Heart right ventricle (tissue), 16 donors: ENCODE results near the gene CEP55. TPM values are rescaled to one million over a fixed set of nuclear protein-coding genes. Genes with fewer than 3 reads are reported as not detected.

Experiments used
- ATAC-seq, 8 donors: fragments of 200-7000 bp; cut with Tn5 transposase; one replicate each; pipeline ENCODE4 v1.9.1; 2020; ENCODE audit warnings: mild to moderate bottlenecking in 8 of 8, moderate library complexity in 8 of 8, moderate number of reproducible peaks in 1 of 8
- DNase-seq, 2 donors: peaks; one replicate each; pipeline ENCODE4 v3.0.0-alpha.2; 2020
- H3K27ac ChIP-seq, 10 donors: fragments of 200-600 bp; sonication (generic) in 2 of 10; one replicate each; pipeline versions ENCODE4 v1.5.0 to v1.8.0; 2020 to 2022; ENCODE audit warnings: mild to moderate bottlenecking in 3 of 10
- H3K27me3 ChIP-seq, 7 donors: fragments of 200-600 bp; one replicate each; pipeline ENCODE4 v1.8.0; 2021 to 2022; ENCODE audit warnings: mild to moderate bottlenecking in 2 of 7
- H3K36me3 ChIP-seq, 9 donors: fragments of 200-600 bp; sonication (generic) in 1 of 9; one replicate each; pipeline versions ENCODE4 v1.5.0 to v1.8.0; 2020 to 2022; ENCODE audit warnings: mild to moderate bottlenecking in 2 of 9
- H3K4me1 ChIP-seq, 9 donors: fragments of 200-600 bp; sonication (generic) in 1 of 9; one replicate each; pipeline versions ENCODE4 v1.5.0 to v1.8.0; 2020 to 2022; ENCODE audit warnings: mild to moderate bottlenecking in 4 of 9
- H3K4me3 ChIP-seq, 10 donors: fragments of 200-600 bp; sonication (generic) in 2 of 10; one replicate each; pipeline versions ENCODE4 v1.5.0 to v1.8.0; 2020 to 2022; ENCODE audit warnings: mild to moderate bottlenecking in 7 of 10, moderate library complexity in 2 of 10
- H3K9me3 ChIP-seq, 11 donors: fragments of 200-600 bp in 10 of 11; sonication (generic) in 2 of 11; one replicate each; pipeline versions ENCODE4 v1.5.0 to v1.8.0; 2013 to 2022; ENCODE audit warnings: mild to moderate bottlenecking in 2 of 11, control low read depth in 1 of 11, moderate library complexity in 1 of 11
- WGBS, 2 donors: extraction: QIAGEN DNeasy Blood & Tissue Kit; methylation state at CpG; one replicate each; pipeline ENCODE4 v1.1.7; 2013; ENCODE audit warnings: inconsistent platforms in 1 of 2; 5-methylcytosine and 5-hydroxymethylcytosine counted together
- intact Hi-C, 10 donors: fragments of 100-400 bp; cut with DNase I; formaldehyde crosslinking; loops; one replicate each; pipeline versions ENCODE4 v1.11.1 to v1.14.2; 2022
- polyA plus RNA-seq, 2 donors: library from polyadenylated mRNA; stranded (reverse); fragments of 200-250 nt; gene quantifications; one replicate each; pipeline ENCODE4 v1.2.3, GENCODE V29; 2013
- total RNA-seq, 10 donors: library from RNA; stranded (reverse); fragmentation: NEBNext Ultra II Directional in 3 of 10; extraction: Animal tissue kit (Norgen Biotek cat#: 25700) in 3 of 10; gene quantifications; one replicate each; pipeline versions ENCODE4 v1.2.1 to v1.2.4, GENCODE V29; 2021 to 2023
- TF ChIP-seq, protein P1 (sequence below), 9 donors: fragments of 200-600 bp; sonication (generic) in 2 of 9; IDR thresholded peaks; one replicate each; pipeline versions ENCODE4 v1.5.0 to v1.8.0; 2021 to 2022; ENCODE audit warnings: antibody characterized with exemption in 9 of 9, mild to moderate bottlenecking in 5 of 9, moderate library complexity in 1 of 9
- donor health status: Arrhythmogenic right ventricular cardiomyopathy.
- donor health status: ischemic (EF 13 %, LVEDD 7.1; RV severe dilation, severe dysfunction).
- donor health status: healthy with polysubstance abuse.
- donor health status: DM: no; HTN: yes; CAD: no.
- donor health status: DM: no; HTN: no; CAD: no.
- donor health status: ischemic (EF 25% LVEDD 6.9; RV normal size, moderate dysfunction).
- donor health status: ischemic (EF 25% LVEDD 5.7; RV mildly dilated, moderate dysfunction).
- donor health status: healthy.
- donor health status: DM: yes; HTN: yes; CAD: no.
- donor health status: Ischemic cardiomyopathy.
- donor health status: ischemic (EF 35%, LVEDD 5.7; RV mildly dilated, moderate dysfunction).
- donor health status: nonischemic (EF 11% LVEDD 7.7; RV severe dilation, severe dysfunction).
- donor health status: DM: yes; HTN: yes; CAD: no.
- donor health status: PGD.
- donor health status: ischemic (EF 29% LVEDD 5.4; RV normal size, mild dysfunction).
- donor health status: nonischemic (EF 23%, LVEDD 6.1; RV moderate dilation, normal function).

Gene CEP55
- total and polyA plus RNA-seq, 12 donors: 0.13 to 4.4 (median 0.22) TPM; not detected in 3

DNA sequence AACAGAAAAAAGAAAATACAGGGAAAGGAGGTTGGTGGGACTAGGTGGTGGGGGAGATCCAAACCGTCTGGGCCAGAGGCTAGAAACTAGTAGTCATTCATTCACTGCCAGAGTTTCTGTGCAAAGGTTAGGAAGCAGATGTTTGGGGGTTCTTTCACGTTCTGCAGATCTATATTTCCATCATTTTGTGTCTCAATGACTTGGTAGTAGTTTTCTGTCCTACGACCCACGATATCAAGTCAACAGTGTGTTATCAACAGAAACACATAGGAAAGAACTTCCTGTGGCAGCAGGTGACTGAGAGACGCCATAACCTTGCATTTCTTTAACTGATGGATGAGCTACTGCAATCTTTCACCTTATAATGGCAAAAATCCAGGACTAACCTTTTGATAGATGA lies 1.8 kb downstream of the CEP55 start:
- Histone ChIP-seq H3K9me3 (no peaks in the 10 kb centered on the region), H3K27ac (no peak overlapping the region), H3K27me3 (no peaks in the 10 kb centered on the region), H3K36me3 (no peaks in the 10 kb centered on the region), H3K4me3 (no peak overlapping the region), H3K4me1 (peaks cover 0 to 19% (median 5%) of the 10 kb centered on the region in 9 donors)
- no peak for DNase-seq
- intact Hi-C loops: no loop called here
- TF ChIP-seq, protein P1, sequence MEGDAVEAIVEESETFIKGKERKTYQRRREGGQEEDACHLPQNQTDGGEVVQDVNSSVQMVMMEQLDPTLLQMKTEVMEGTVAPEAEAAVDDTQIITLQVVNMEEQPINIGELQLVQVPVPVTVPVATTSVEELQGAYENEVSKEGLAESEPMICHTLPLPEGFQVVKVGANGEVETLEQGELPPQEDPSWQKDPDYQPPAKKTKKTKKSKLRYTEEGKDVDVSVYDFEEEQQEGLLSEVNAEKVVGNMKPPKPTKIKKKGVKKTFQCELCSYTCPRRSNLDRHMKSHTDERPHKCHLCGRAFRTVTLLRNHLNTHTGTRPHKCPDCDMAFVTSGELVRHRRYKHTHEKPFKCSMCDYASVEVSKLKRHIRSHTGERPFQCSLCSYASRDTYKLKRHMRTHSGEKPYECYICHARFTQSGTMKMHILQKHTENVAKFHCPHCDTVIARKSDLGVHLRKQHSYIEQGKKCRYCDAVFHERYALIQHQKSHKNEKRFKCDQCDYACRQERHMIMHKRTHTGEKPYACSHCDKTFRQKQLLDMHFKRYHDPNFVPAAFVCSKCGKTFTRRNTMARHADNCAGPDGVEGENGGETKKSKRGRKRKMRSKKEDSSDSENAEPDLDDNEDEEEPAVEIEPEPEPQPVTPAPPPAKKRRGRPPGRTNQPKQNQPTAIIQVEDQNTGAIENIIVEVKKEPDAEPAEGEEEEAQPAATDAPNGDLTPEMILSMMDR (IDR thresholded peaks at IDR 0.05): no peak
- no peak for ATAC-seq
- 50 to 53% methylated on average over 5 of the region's 5 CpGs for WGBS, 2 donors

DNA sequence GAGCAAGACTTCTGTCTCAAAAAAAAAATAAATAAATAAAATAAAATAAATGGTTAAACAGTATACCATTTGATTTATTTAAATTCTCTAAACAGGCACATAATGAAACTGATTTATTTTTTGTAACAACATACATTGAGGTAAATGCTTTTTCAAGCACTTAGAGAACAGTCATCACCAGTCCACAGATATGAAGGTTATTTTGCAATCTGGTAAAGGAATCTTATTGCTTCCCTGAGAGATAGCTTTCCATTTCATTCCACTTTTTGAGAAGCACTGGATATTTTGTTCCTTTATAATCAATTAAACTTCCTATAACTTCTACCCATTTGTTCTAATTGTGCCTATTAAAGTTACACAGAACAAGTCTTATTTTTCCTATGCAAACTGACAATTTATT lies 5.2 kb downstream of the CEP55 start:
- Histone ChIP-seq H3K4me1 (peaks cover 0 to 12% (median 3%) of the 10 kb centered on the region in 9 donors), H3K36me3 (peaks cover 0 to 18% (median 0%) of the 10 kb centered on the region in 9 donors), H3K4me3 (no peak overlapping the region), H3K9me3 (no peaks in the 10 kb centered on the region), H3K27ac (no peak overlapping the region), H3K27me3 (no peaks in the 10 kb centered on the region)
- TF ChIP-seq, protein P1 (IDR thresholded peaks at IDR 0.05): no peak
- no peak for DNase-seq
- no peak for ATAC-seq
- intact Hi-C loops: loop anchor here in 1 of 10 donors (10.0 kb wide), 1 partner anchor 617 kb away; no protein-coding TSS in a partner anchor

DNA sequence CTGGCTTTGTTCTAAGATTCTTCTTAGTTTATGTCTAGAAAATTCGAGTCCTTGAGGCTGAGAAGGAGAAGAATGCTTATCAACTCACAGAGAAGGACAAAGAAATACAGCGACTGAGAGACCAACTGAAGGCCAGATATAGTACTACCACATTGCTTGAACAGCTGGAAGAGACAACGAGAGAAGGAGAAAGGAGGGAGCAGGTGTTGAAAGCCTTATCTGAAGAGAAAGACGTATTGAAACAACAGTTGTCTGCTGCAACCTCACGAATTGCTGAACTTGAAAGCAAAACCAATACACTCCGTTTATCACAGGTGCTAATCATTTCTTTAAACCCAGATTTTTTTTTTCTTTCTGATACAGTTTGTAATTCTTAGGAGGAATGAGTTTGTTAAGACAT lies 6.7 kb downstream of the CEP55 start:
- peaks cover 0 to 4% (median 0%) of the 10 kb centered on the region in 9 donors for H3K4me1 ChIP-seq
- no peaks in the 10 kb centered on the region for H3K9me3 ChIP-seq
- 38 to 39% methylated on average over 6 of the region's 6 CpGs for WGBS, 2 donors
- H3K4me3 ChIP-seq: no peak overlapping the region
- H3K27me3 ChIP-seq: no peaks in the 10 kb centered on the region
- intact Hi-C loops: loop anchor here in 1 of 10 donors (10.0 kb wide), 1 partner anchor 618 kb away; no protein-coding TSS in a partner anchor
- TF ChIP-seq, protein P1 (IDR thresholded peaks at IDR 0.05): no peak
- DNase-seq (no peak), ATAC-seq (no peak)
- H3K27ac ChIP-seq: no peak overlapping the region
- peaks cover 0 to 30% (median 0%) of the 10 kb centered on the region in 9 donors for H3K36me3 ChIP-seq

DNA sequence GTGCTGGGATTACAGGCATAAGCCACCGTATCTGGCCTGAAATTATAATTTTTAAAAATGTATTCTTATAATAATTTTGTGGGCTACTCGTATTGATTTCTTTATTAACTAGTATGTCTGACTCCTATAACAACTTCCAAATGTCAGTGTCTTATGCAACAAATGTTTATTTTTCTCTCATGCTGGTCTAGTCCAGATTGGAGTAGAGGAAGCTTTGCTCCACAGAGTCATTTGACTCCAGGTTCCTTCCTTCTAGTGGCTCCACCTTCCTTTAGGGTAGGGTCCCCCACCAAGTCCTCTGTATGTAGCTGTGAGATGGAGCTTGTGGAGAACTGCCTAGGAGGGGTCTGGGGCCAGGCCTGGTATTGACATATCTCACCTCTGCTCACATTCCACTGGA lies 8.7 kb downstream of the CEP55 start:
- intact Hi-C loops: loop anchor here in 1 of 10 donors (10.0 kb wide), 1 partner anchor 620 kb away; no protein-coding TSS in a partner anchor
- no peaks in the 10 kb centered on the region for H3K27me3 ChIP-seq
- peaks cover 0 to 38% (median 0%) of the 10 kb centered on the region in 9 donors for H3K36me3 ChIP-seq
- no peak overlapping the region for H3K27ac ChIP-seq
- H3K4me3 ChIP-seq: no peak overlapping the region
- DNase-seq (no peak), ATAC-seq (no peak)
- H3K9me3 ChIP-seq: no peaks in the 10 kb centered on the region
- H3K4me1 ChIP-seq: no peaks in the 10 kb centered on the region
- TF ChIP-seq, protein P1 (IDR thresholded peaks at IDR 0.05): no peak
- WGBS, 2 donors: 97 to 98% methylated on average over 2 of the region's 2 CpGs
